ENCODE measurements around the gene PMF1. TPM values are rescaled to one million over a fixed set of nuclear protein-coding genes. Genes with fewer than 3 reads are reported as not detected.

Gene PMF1
- total and polyA plus RNA-seq, 4 donors, result 29.6 to 65.0 (median 34.9) TPM

DNA sequence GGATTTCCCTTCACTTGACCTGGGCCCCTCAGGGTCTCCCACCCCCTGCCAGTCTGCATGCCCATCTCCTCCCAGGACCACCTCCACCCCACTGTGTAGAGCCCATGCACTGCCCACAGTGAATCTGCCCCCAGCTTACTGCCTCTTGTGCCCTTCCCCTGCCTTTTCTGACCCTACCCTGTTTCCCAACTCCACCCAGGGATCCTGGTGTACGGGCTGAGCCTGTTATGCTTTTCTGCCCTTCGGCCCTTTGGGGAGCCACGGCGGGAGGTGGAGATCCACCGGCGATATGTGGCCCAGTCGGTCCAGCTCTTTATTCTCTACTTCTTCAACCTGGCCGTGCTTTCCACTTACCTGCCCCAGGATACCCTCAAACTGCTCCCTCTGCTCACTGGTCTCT is 73.3 kb downstream of the PMF1 start:
- Histone ChIP-seq H3K9me3 (ENCODE audit: control insufficient read depth, low read length) (no peaks in the 10 kb centered on the region), H3K27me3 (ENCODE audit: control insufficient read depth in 1 of 2, insufficient read depth in 2 of 2, low read length in 1 of 2) (no peaks in the 10 kb centered on the region), H3K36me3 (ENCODE audit: control insufficient read depth in 1 of 2, insufficient read depth in 2 of 2, low read length in 1 of 2) (no peaks in the 10 kb centered on the region), H3K4me1 (ENCODE audit: control insufficient read depth in 1 of 2, insufficient read depth in 2 of 2, low read length in 2 of 2) (peaks cover 0 to 8% of the 10 kb centered on the region in 2 donors), H3K27ac (ENCODE audit: low read depth in 1 of 2, low read length in 2 of 2) (no peak overlapping the region), H3K4me3 (ENCODE audit: low read length in 2 of 2) (no peak overlapping the region)
- peak; percentile 18 to 36 for DNase-seq
- WGBS, 2 donors, result 92 to 95% methylated on average over 8 of the region's 8 CpGs
- no peak for ATAC-seq (ENCODE audit: low FRiP score)
- intact Hi-C loops (cut with DNase I), result no loop called here

Other genes with a start within 250 kb of the PMF1 start
- 100 to 1,000 TPM; 175 to 217 TPM for gene ARHGEF2, start 234.5 kb upstream of the PMF1 start, total RNA-seq
- gene ARHGEF2, start 234.5 kb upstream of the PMF1 start, polyA plus RNA-seq, result 10 to 100 TPM; 58.3 to 58.9 TPM
- 100 to 1,000 TPM; 151 to 152 TPM for gene SSR2, start 192.1 kb upstream of the PMF1 start, total RNA-seq
- 100 to 1,000 TPM; 232 to 245 TPM for gene SSR2, start 192.1 kb upstream of the PMF1 start, polyA plus RNA-seq
- 10 to 100 TPM; 23.8 to 25.7 TPM for gene UBQLN4, start 159.2 kb upstream of the PMF1 start, total RNA-seq
- 10 to 100 TPM; 14.5 to 16.0 TPM for gene UBQLN4, start 159.2 kb upstream of the PMF1 start, polyA plus RNA-seq
- 10 to 100 TPM; 31.6 to 41.2 TPM for gene LAMTOR2, start 158.2 kb upstream of the PMF1 start, total RNA-seq
- 100 to 1,000 TPM in 1 of 2 donors, 10 to 100 TPM in 1; 78.3 to 129 TPM for gene LAMTOR2, start 158.2 kb upstream of the PMF1 start, polyA plus RNA-seq
- not detected for gene RAB25, start 151.8 kb upstream of the PMF1 start, total RNA-seq
- gene RAB25, start 151.8 kb upstream of the PMF1 start, polyA plus RNA-seq, result 10 to 100 TPM in 1 of 2 donors, 1 to 10 TPM in 1; 1.5 to 32.4 TPM
- gene MEX3A, start 130.5 kb upstream of the PMF1 start, total RNA-seq, result 1 to 10 TPM; 1.2 to 1.6 TPM
- under 1 TPM; 0.03 to 0.13 TPM for gene MEX3A, start 130.5 kb upstream of the PMF1 start, polyA plus RNA-seq
- 1,000 to 10,000 TPM in 1 of 2 donors, 100 to 1,000 TPM in 1; 497 to 1,067 TPM for gene LMNA, start 98.3 kb upstream of the PMF1 start, total RNA-seq
- gene LMNA, start 98.3 kb upstream of the PMF1 start, polyA plus RNA-seq, result 100 to 1,000 TPM in 1 of 2 donors, 10 to 100 TPM in 1; 94.3 to 378 TPM
- 10 to 100 TPM in 1 of 2 donors, 1 to 10 TPM in 1; 8.9 to 20.0 TPM for gene SEMA4A, start 59.4 kb upstream of the PMF1 start, total RNA-seq
- 1 to 10 TPM; 3.0 to 4.7 TPM for gene SEMA4A, start 59.4 kb upstream of the PMF1 start, polyA plus RNA-seq
- 10 to 100 TPM; 15.7 to 18.6 TPM for gene SLC25A44, start 18.9 kb upstream of the PMF1 start, total RNA-seq
- 10 to 100 TPM in 1 of 2 donors, 1 to 10 TPM in 1; 8.6 to 10.2 TPM for gene SLC25A44, start 18.9 kb upstream of the PMF1 start, polyA plus RNA-seq
- 1 to 10 TPM in 1 of 2 donors, not detected in 1; 2.9 TPM for gene BGLAP, start 29.2 kb downstream of the PMF1 start, total RNA-seq
- 1 to 10 TPM in 1 of 2 donors, not detected in 1; 1.9 TPM for gene BGLAP, start 29.2 kb downstream of the PMF1 start, polyA plus RNA-seq
- gene PAQR6, start 35.0 kb downstream of the PMF1 start, total RNA-seq, result 1 to 10 TPM in 1 of 2 donors, under 1 TPM in 1; 0.81 to 2.8 TPM
- 1 to 10 TPM in 1 of 2 donors, not detected in 1; 2.3 TPM for gene PAQR6, start 35.0 kb downstream of the PMF1 start, polyA plus RNA-seq
- gene SMG5, start 69.8 kb downstream of the PMF1 start, total RNA-seq, result 10 to 100 TPM; 47.2 to 58.6 TPM
- 10 to 100 TPM; 21.9 to 34.7 TPM for gene SMG5, start 69.8 kb downstream of the PMF1 start, polyA plus RNA-seq
- gene TMEM79, start 71.3 kb downstream of the PMF1 start, total RNA-seq, result 1 to 10 TPM; 1.2 to 2.6 TPM
- gene TMEM79, start 71.3 kb downstream of the PMF1 start, polyA plus RNA-seq, result 1 to 10 TPM; 1.4 to 2.1 TPM
- 10 to 100 TPM; 36.4 to 50.8 TPM for gene GLMP, start 82.7 kb downstream of the PMF1 start, total RNA-seq
- 10 to 100 TPM; 42.2 to 57.1 TPM for gene GLMP, start 82.7 kb downstream of the PMF1 start, polyA plus RNA-seq
- not detected for gene VHLL, start 86.3 kb downstream of the PMF1 start, total RNA-seq
- gene VHLL, start 86.3 kb downstream of the PMF1 start, polyA plus RNA-seq, result not detected
- 100 to 1,000 TPM; 102 to 112 TPM for gene CCT3, start 125.3 kb downstream of the PMF1 start, total RNA-seq
- gene CCT3, start 125.3 kb downstream of the PMF1 start, polyA plus RNA-seq, result 10 to 100 TPM; 76.0 to 87.0 TPM
- not detected for gene TSACC, start 125.5 kb downstream of the PMF1 start, total RNA-seq
- not detected for gene TSACC, start 125.5 kb downstream of the PMF1 start, polyA plus RNA-seq
- not detected for gene RHBG, start 156.2 kb downstream of the PMF1 start, total RNA-seq
- gene RHBG, start 156.2 kb downstream of the PMF1 start, polyA plus RNA-seq, result not detected

Data from aorta (tissue), 5 donors.